ENCODE data around the gene PLSCR4.

DNA sequence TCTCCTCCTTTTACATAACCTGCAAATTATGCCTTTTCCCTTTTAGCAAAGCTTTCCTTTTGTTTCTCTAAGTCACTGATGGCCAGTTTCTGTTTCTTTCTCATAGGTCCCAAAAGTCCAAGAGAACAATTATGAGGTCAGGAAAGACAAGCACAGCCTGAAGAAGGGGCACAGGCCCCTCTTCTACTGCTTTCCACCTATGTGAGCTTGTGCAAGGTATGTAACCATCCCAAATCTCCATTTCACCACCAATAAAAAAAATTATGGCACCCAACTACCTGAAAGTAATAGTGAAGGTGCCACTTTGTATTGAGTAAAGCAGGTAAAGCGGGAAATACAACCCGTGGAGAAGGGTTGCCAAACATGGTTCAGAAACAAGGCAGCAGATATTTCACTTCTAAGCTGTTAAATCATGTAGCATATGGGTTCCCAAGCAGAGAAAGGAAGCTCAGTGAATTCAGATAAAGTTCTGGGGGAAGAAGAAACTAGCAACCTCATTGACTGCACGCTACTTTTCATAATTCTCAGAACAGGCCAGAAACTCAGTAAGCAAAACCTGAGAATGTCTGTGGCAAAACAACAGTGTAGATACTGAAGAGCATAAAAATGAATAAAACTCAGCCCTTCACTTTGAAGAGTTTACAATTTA, 94.1 kb downstream of the PLSCR4 start:
- TF ChIP-seq JUND (IDR thresholded peaks at IDR 0.05; ENCODE audit: low read length) (no peak), CTCF (IDR thresholded peaks at IDR 0.05; ENCODE audit: control extremely low read depth in 1 of 3, insufficient read depth in 1 of 3, low read depth in 1 of 3, low read length in 3 of 3) (no peak), POLR2AphosphoS5 (IDR thresholded peaks at IDR 0.05; ENCODE audit: low read depth, low read length) (no peak)
